ENCODE measurements around the gene DSN1.

DSN1 gene

DNA sequence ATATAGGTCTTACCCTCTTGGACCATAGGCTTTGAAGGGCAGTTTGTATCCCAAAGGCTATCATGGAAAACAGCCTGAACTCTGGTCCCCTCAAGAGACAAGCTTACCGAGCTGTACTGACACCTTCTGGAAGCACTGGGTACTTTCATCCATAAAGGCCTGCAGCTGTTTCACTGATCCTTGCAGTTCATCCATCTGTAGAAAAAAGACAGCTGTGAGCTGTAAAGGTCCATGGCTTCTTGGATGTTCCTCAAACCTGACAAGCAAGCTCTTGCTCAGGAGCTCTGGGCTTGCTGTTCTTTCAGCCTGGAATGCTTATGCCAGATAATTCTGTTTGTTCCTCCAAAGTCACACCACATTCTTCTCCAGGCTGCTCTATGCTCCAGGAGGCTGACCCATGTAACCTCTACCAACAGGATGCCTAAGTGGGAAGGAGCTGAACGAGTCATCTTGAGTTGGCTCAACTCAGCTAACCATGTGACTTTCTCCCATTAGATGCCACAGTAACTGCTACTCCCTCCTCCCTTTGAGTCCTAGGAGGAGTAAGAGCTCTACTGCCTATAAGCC, 18.8 kb downstream of the DSN1 start:
- peak; percentile 80 for DNase-seq (ENCODE audit: low spot score)

DNA sequence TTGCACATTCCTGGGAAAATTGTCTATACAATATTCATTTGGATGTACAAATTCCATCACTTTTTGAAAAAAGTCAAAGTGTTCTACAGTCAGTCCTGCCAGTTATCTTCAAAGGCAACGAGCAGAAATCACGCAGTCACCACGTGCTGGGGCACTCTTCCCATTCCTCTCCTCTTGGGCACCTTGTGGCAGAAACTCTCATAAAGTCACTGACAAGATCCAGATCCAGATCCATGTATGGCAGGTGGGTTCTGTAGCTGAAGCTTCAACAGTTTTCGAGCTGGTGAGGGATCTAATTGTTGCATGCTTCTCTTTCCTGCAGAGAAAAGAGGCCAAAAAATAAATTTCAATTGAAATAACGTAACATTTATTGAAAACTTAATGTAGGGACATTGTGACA, 21.0 kb downstream of the DSN1 start:
- no peak for DNase-seq (ENCODE audit: low spot score)

DNA sequence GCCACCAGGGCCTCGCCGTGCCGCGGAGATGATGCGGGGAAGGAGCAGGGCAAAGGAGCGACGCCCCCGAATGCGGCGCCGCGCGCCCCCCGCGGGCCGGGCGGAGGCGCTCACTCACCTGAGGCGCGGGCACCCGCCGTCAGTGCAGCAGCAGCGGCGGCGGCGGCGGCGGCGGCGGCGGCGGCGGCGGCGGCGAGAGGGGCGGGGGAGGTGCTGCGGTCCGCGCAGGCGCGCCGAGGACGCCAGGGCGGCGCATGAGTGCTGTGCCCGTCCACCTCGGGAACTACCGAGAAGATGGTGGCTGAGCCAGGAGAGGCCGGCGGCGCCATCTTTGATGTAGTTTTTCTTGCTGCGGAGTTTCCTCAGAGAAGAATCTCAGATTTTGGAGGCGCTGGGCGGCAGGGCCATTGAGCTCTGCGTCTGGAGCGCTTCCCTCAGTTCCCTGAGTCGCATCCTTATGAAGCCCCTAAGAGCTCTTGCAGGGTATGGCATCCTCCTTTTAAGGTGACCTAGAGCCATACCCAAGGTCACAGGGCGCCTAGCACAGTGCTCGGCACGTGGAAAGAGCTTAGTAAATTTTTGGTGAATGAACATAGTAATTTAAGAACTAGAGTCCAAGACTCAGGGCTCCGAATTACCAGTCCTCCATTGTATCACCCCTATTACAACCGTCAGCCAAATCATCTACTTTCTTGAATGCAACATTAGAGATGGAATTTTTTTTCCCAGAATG, 27.5 kb downstream of the DSN1 start, which contains the start of gene NDRG3:
TSS of gene NDRG3 (minus strand) at position 164 of the 733 bp plus-strand sequence. CDS start 24,355 bp downstream, outside the sequence.
- peak; percentile 98 for DNase-seq (ENCODE audit: low spot score)

DNA sequence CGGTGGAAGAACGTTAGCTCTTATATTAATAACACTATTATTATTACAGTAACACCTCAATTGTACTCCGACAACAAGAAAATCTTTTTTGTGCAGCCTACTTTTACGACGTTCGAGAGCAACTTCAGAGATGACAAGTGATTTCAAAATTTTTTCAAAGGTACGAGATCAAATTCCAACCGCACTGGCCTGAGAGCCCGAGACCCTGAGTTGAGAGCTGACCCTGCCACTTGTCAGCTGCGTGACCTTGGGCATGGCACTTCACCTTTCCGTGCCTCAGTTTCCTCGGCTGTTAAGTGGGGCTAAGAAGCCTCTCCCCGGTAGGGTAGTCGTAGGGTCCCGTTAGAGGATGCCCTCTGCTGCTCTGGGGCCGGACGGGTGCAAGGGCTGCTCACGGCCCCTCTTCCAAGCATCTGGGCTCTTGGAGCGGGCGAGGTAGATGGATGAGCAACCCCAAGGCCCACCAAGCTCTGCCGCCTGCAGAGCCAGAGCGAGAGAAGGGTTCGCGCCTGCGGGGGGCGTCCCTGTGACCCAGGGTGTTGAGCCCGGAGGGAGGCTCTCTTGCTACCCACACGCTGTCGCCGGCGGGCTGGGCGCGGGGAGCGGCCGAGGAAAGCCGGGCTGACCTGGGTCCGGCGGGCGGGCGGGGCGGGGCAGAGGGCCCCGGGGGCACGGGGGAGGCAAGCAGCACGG, 28.2 kb downstream of the DSN1 start:
- peak; percentile 58 for DNase-seq (ENCODE audit: low spot score)

DNA sequence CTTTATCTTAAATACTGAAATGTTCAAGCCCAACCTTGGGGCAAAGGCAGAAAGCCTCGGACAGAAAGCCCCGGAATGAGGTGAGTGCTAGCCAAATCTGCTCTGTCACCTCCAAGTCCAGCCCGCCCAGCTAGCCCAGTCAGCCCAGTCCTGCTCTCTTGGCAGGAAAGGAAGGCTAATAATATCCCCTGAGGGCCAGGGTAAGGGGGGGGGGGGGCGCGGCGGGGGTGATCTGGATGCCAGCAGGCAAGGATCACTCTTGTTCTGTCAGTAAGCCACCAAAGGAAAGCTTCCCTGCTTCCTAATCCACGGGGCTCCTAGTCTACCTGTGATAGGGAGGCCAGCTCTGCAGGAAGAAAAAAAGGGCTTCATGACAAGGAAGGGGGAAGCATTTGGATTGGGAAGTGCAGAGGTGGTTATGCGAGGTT, 28.8 kb downstream of the DSN1 start:
- DNase-seq (ENCODE audit: low spot score) = peak; percentile 59

DNA sequence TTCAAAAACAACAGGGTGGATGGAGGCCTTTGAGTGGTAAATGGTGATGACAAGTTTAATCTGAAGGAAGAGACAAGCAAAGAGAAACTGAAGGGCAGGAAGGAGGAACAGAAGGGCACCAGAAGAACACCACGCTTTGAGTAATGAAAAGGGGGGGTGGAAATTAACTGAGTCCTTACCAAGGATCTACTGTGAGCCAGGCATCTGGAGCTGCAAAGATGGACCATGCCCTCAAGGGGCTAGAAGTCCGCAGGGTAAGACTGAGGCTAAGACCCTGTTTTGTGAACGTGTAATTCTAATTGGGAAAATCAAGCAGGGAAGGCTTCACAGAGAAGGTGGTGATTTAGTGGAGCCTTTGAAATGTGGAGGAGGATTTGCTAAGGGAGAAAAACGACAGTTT, 29.3 kb downstream of the DSN1 start:
- no peak for DNase-seq (ENCODE audit: low spot score)

DNA sequence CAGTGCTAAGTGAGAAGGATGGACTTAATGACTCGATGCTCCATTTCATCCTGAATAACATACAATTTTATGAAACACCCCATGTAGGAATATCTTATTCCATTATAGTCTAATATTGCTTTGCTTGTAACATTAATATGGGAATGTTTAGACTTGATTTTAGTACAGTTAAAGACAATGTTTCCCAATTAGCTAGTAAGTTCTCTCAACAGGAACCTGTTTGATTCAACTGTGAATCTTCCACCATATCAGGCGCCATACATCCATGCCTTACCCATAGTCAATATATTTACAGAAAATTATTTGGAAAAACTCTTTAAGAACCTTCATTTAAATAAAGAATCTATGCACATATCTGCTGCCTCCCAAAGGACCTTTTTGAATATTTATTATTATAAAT, 31.0 kb downstream of the DSN1 start:
- DNase-seq (ENCODE audit: low spot score) = no peak

DNA sequence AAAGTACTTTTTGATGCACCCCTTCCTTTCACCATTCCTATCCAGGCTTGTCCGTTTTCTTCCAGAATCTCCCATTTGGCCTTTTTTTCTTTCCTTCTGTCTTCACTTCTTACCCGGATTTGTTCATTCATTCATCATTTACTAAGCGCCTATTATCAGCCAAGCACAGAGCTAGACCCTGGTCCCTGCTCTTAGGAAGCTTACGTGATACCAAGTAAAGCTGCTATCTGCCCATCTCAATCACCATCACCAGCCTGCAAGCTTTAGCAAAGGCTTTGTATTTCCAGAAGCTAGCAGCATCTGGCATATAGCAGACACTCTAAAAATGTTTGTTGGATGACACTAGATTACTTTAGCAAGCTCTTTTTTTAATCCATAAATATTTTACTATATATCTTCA, 32.5 kb downstream of the DSN1 start:
- no peak for DNase-seq (ENCODE audit: low spot score)

DNA sequence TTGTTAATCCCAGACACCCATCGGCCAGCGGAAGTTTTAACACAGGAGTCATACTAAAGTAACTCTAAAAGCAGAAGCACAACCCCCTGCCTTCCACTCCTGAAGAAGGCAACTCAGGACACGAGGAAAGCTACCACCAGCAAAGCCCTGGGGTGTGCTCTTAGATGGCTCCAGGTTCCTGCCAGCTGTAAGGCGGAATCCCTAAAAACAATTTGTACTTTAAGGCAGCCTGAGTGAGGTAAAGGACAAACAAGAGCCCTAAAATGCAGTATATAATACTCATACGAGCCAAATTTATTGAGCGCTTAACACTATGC, 36.4 kb downstream of the DSN1 start:
- DNase-seq (ENCODE audit: low spot score) = no peak

DNA sequence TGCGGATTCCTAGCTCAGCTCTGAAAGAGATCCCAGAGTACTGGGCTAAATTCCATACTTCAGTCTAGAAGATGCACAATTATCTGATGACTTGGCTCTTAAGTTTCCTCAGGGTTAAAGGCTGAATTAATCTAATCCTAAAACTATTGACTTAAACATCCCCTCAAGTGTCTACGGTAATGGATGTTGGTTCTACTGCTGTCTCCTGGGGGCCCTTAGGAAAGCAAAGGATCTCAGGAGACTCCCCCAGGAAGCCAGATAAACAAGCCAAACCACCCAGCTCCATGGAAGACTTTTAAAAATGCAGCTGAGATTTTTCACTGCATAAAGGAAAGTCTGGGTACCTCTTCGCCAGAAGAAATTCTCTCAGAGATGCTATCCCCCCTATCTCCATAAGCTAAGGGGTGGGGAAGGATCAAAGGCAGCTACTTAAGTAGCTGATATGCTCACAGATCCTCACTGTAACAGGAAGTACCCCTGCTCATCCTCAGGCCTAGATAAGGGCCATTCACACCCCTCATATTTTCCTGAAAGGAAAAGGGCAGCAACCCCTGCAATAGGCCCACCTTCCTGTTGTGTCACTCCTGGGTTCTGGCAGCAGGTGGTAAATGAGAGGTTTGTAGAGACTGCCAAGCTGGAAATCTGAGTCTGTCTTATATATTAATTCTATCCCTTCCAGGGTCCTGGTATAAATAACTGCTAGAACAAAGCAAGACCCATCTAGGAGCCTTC, 36.9 kb downstream of the DSN1 start:
- DNase-seq (ENCODE audit: low spot score) = no peak

DNA sequence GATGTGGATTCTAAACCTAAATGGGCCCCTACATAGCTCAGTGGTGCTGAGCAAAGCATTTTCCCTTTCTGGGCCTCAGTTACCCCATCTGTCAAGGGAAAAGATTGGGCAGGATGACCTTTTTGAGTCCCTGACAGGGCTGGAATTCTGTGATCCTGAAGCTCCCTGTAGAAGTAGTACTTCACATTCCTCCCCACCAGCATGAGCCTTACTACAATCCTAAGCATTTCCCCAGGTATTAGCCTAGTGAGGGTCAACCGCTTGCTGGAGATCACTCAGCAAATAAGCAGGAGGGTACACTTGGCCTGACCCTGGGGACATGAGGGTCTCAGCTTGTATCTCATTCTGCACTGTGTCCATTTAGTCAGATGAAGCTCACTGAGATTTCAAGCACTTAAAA, 41.1 kb downstream of the DSN1 start:
- no peak for DNase-seq (ENCODE audit: low spot score)

DNA sequence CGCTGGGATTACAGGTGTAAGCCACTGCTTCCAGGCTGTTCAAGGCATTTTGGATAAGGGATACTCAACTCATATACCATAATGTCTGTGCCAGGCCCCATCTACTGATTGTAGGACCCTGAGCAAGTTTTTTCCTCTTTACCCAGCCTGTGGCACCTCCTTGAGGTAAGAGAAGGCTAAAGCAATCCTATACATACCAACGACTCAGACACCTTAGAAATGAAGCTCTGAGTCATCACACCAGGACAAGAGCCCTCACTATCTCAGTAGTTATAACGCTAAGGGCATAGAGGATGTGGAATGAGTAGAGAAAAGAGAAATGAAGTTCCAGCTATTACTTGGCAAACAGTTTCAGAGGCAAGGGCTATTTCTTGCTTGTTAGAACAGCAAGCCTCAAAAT, 44.6 kb downstream of the DSN1 start:
- DNase-seq (ENCODE audit: low spot score) = peak; percentile 63

DNA sequence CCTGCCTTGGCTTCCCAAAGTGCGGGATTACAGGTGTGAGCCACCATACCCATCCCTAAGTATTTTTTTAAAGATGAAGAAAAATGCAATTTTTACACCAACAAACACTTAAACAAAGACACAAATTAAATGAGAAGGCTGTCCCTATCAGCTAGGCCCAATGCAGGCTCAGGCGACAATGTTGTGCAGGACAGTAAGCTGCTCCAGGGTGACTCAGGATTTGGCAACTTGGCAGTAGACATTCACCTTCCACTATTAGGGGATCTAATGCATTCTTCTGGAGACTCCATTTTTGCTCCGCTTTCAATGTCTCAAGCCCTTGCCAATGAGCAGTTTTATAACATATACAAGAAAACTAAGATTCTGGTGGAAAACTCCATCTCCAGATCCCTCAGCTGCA, 47.4 kb downstream of the DSN1 start:
- DNase-seq (ENCODE audit: low spot score) = no peak

DNA sequence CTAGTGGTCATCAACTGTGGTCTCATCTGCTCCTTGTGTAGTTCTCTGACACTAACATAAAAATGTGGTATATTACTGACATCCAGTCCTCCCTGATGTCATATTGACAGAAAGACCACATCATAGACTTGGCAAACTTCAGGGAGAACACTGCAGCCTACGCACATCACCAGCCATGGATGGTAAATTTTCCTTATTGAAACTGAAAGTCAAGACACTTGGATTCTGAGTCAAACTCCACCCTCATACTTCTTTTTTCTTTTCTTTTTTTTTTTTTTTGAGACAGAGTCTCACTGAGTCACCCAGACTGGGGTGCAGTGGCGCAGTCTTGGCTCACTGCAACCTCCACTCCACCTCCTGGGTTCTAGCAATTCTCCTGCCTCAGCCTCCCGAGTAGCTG, 53.1 kb downstream of the DSN1 start:
- DNase-seq (ENCODE audit: low spot score) = no peak

DNA sequence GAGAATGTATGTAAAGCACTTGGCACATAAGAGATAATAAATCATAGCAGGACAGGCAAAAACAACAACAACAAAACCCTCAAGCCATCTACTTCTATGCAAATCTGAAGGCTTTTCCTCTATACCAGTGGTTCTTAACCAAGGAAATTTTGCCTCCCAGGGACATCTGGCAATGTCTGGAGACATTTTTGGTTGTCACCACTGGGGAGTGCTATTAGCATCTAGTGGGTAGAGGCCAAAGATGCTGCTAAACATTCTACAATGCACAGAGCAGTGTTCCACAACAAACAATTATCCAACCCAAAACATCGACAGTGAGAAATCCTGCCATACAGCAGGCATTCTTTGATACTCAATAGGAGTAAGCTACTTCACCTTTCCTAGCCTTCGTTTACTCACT, 55.9 kb downstream of the DSN1 start:
- no peak for DNase-seq (ENCODE audit: low spot score)

DNA sequence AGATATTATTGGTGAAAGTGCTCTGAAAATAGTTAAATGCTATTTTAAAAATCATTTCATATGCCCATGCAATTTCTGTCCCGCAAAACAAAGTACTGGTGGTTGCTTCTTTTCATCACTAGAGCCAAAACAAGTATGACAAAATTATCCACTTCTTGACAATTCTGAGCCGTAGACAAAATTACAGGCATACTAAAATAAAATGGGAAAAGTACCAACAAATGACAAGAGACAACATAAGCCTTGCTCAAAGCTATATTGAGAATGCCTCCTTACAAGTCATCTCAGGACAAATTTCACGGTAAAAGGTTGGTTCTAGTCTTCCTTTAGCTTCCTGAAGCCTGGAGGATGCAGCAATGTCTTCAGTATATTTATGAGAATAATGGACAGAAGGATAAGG, 56.5 kb downstream of the DSN1 start:
- no peak for DNase-seq (ENCODE audit: low spot score)

DNA sequence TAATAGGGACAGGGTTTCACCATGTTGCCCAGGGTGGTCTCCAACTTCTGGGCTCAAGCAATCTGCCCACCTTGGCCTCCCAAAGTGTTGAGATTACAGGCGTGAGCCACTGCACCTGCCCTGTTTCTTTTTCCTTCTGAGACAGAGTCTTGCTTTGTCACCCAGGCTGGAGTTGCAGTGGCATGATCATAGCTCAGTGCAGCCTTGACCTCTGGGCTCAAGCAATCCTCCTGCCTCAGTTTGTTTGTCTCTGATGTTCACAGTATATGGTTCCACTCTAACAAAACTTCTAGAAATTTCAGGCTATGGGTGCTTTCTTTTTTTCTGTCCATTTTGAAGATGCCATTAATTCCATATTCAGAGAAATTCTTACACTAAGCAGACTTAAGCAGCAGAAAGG, 60.8 kb downstream of the DSN1 start:
- DNase-seq (ENCODE audit: low spot score) = no peak

DNA sequence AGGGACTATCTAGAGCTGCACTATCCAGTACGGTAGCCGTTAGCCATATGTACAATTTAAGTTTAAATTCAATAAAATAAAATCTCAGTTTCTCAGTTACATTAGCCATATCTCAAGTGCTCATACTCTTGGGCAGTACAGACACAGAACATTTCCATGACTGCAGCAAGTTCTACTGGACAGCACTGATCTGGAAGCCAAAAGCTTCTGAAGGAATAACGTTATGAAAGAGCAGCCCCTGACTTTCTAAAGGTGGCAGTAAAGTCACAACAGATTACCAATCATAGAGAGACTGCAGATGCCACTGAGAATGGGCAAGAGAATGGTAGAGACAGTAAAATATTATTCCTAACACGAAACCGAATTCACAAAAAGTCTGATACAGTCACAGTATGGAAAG, 64.4 kb downstream of the DSN1 start:
- no peak for DNase-seq (ENCODE audit: low spot score)

DNA sequence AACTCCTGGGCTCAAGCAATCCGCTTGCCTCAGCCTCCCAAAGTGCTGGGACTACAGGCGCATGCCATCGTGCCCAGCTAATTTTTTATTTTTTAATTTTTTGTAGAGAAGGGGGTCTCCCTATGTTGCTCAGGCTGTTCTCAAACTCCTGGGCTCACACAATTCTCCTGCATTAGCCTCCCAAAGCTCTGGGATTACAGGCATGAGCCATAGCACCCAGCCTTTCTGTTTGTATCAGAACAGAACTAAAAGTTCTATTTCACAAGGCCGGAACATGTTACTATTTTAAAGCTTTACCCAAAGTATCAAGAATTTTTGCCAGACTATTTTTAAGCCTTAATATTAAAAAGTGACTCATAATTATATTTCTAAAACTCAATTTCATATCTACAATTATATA, 70.0 kb downstream of the DSN1 start:
- DNase-seq (ENCODE audit: low spot score) = no peak
